Naive thymus-derived CD4-positive, alpha-beta T cell (primary cell): ENCODE results near the gene RPL39L. TPM values are rescaled to one million over a fixed set of nuclear protein-coding genes. Genes with fewer than 3 reads are reported as not detected.

Source experiments
- ATAC-seq: fragments of 150-1000 bp; cut with Tn5 transposase; 2 replicates; pipeline ENCODE4 v1.10.0; 2021; ENCODE audit warnings: mild to moderate bottlenecking, moderate library complexity
- CTCF ChIA-PET: fragments of 350-600 bp; sonication (Branson Sonifier 250); formaldehyde crosslinking; loops from one replicate; lab custom pipeline; 2021; ENCODE audit warnings: antibody characterized with exemption; lab: Charles Lee
- POLR2A ChIA-PET: fragments of 350-600 bp; sonication (Branson Sonifier 250); formaldehyde crosslinking; loops from one replicate; lab custom pipeline; 2021; ENCODE audit warnings: antibody characterized with exemption, inconsistent platforms; lab: Charles Lee
- DNase-seq, 9 donors: peaks; one replicate each; pipeline versions ENCODE4 v3.0.0 to v3.0.0-alpha.2; 2020 to 2022; ENCODE audit warnings: mixed read lengths in 1 of 9
- H3K27ac ChIP-seq: one replicate; pipeline ENCODE4 v1.7.0; 2013; ENCODE audit warnings: mild to moderate bottlenecking, low read depth, low read length, moderate library complexity
- H3K27me3 ChIP-seq, 2 donors: one replicate each; pipeline ENCODE4 v1.7.0; 2013; ENCODE audit warnings: low read length in 2 of 2, mild to moderate bottlenecking in 2 of 2, moderate library complexity in 2 of 2; ENCODE audit not compliant: control insufficient read depth in 2 of 2, insufficient read depth in 2 of 2
- H3K36me3 ChIP-seq, 3 experiments: 1 replicate in 2 of 3; 2 replicates in 1 of 3; pipeline ENCODE4 v1.7.0; 2013; ENCODE audit warnings: low read length in 3 of 3, mild to moderate bottlenecking in 3 of 3, moderate library complexity in 1 of 3; ENCODE audit not compliant: insufficient read depth in 3 of 3, control insufficient read depth in 2 of 3
- H3K4me1 ChIP-seq, 2 donors: one replicate each; pipeline ENCODE4 v1.7.0; 2013; ENCODE audit warnings: low read length in 2 of 2, mild to moderate bottlenecking in 2 of 2, moderate library complexity in 1 of 2; ENCODE audit not compliant: control insufficient read depth in 2 of 2, insufficient read depth in 2 of 2
- H3K4me3 ChIP-seq: 2 replicates; pipeline ENCODE4 v1.7.0; 2013; ENCODE audit warnings: mild to moderate bottlenecking, low read length
- H3K9me3 ChIP-seq, 3 experiments: 1 replicate in 2 of 3; 2 replicates in 1 of 3; pipeline ENCODE4 v1.7.0; 2013; ENCODE audit warnings: low read length in 3 of 3; ENCODE audit not compliant: control insufficient read depth in 2 of 3
- H3K27ac Mint-ChIP-seq, 9 donors: one replicate each; pipeline ENCODE4 v1.8.0; 2020 to 2022; ENCODE audit warnings: mixed read lengths in 9 of 9, mild to moderate bottlenecking in 8 of 9, moderate library complexity in 5 of 9, inconsistent platforms in 2 of 9
- H3K27me3 Mint-ChIP-seq, 5 donors: one replicate each; pipeline ENCODE4 v1.8.0; 2021 to 2022; ENCODE audit warnings: mixed read lengths in 5 of 5, mild to moderate bottlenecking in 1 of 5
- H3K36me3 Mint-ChIP-seq, 5 donors: one replicate each; pipeline ENCODE4 v1.8.0; 2020 to 2022; ENCODE audit warnings: mixed read lengths in 5 of 5, mild to moderate bottlenecking in 3 of 5, inconsistent platforms in 1 of 5
- H3K4me1 Mint-ChIP-seq, 7 donors: one replicate each; pipeline ENCODE4 v1.8.0; 2020 to 2022; ENCODE audit warnings: mixed read lengths in 7 of 7, mild to moderate bottlenecking in 3 of 7, inconsistent platforms in 1 of 7
- H3K4me3 Mint-ChIP-seq, 10 donors: one replicate each; pipeline ENCODE4 v1.8.0; 2020 to 2022; ENCODE audit warnings: mild to moderate bottlenecking in 10 of 10, mixed read lengths in 10 of 10, moderate library complexity in 6 of 10, inconsistent platforms in 2 of 10
- H3K9me3 Mint-ChIP-seq, 11 donors: one replicate each; pipeline ENCODE4 v1.8.0; 2020 to 2022; ENCODE audit warnings: mixed read lengths in 11 of 11, mild to moderate bottlenecking in 4 of 11, inconsistent platforms in 1 of 11, moderate library complexity in 1 of 11
- intact Hi-C, 2 donors: fragments of 100-400 bp; cut with micrococcal nuclease; formaldehyde crosslinking; loops; one replicate each; pipeline ENCODE4 v1.15.1; 2023
- polyA plus RNA-seq, 2 donors: library from polyadenylated mRNA; unstranded; fragments of 300-500 nt; fragmentation: Illumina TruSeq; gene quantifications; one replicate each; pipeline ENCODE4 v1.2.3, GENCODE V29; 2021
- total RNA-seq, 6 experiments: library from RNA in 5 of 6; stranded (reverse) in 5 of 6; gene quantifications; 1 replicate in 5 of 6; 2 replicates in 1 of 6; pipeline ENCODE4 v1.2.3 and lab custom pipeline; 2021 to 2026

Gene RPL39L
- total and polyA plus RNA-seq, 7 experiments from 2014 or later, result 0.81 to 14.0 (median 3.5) TPM; not detected in 1

GRCh38 chr3:187122261-187122660 is 17.0 kb downstream of the RPL39L start:
- ChIA-PET POLR2A (interaction anchor here (1.1 kb wide), 1 partner anchor 8 kb away, joined by 4 read pairs; no protein-coding TSS in a partner anchor), CTCF (interaction anchor here (1.9 to 2.9 kb wide), 3 partner anchors 9 to 17 kb away, joined by 5 to 8 read pairs (median 6); partner anchors contain the start of gene RPL39L)
- H3K27me3 Mint-ChIP-seq, result no peaks in the 10 kb centered on the region
- Histone ChIP-seq H3K4me1 (no peaks in the 10 kb centered on the region), H3K36me3 (no peaks in the 10 kb centered on the region), H3K27me3 (no peaks in the 10 kb centered on the region), H3K9me3 (no peaks in the 10 kb centered on the region), H3K27ac (no peak overlapping the region), H3K4me3 (no peak overlapping the region)
- H3K4me3 Mint-ChIP-seq, result no peak overlapping the region
- intact Hi-C loops, result loop anchor here in 1 of 2 donors (2.0 to 10.0 kb wide), 2 partner anchors 17 to 1627 kb away; partner anchors contain the start of genes RPL39L and TMEM41A
- no peak overlapping the region for H3K27ac Mint-ChIP-seq
- peaks cover 0 to 5% (median 0%) of the 10 kb centered on the region in 7 donors for H3K4me1 Mint-ChIP-seq
- peaks cover 0 to 7% (median 0%) of the 10 kb centered on the region in 11 donors for H3K9me3 Mint-ChIP-seq
- ATAC-seq (no peak), DNase-seq (no peak)
- peaks cover 0 to 18% (median 0%) of the 10 kb centered on the region in 5 donors for H3K36me3 Mint-ChIP-seq

DNA sequence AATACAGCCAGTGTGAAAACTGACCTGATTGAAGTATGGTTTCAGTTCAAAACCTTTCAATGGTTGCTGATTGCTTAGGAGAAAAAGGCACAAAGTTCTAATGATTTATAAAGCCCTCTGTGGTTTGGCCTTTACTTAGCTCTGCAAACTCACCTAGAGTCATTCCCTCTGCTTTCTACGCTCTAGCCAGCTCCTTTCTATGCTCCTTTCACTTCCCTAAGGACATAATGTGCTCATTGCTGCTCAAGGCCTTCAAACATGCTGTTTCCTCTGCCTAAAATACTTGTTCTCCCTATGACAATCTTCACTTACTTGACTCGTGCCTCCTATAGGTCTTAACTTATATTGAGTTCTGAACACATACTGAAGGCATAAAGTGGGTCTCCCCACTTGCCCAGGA is 19.0 kb downstream of the RPL39L start:
- POLR2A ChIA-PET, result interaction anchor here (1.0 to 1.6 kb wide), 2 partner anchors 12 to 19 kb away, joined by 5 to 6 read pairs; partner anchors contain the start of gene RPL39L

GRCh38 chr3:187114511-187114910 is 24.8 kb downstream of the RPL39L start:
- POLR2A ChIA-PET, result interaction anchor here (0.7 kb wide), 1 partner anchor 19 kb away, joined by 4 read pairs; no protein-coding TSS in a partner anchor
- Histone ChIP-seq H3K4me3 (no peak overlapping the region), H3K36me3 (no peaks in the 10 kb centered on the region), H3K27ac (no peak overlapping the region), H3K27me3 (no peaks in the 10 kb centered on the region), H3K4me1 (no peaks in the 10 kb centered on the region), H3K9me3 (no peaks in the 10 kb centered on the region)
- DNase-seq (no peak), ATAC-seq (no peak)
- Mint-ChIP-seq H3K36me3 (no peaks in the 10 kb centered on the region), H3K4me1 (peaks cover 0 to 9% (median 6%) of the 10 kb centered on the region in 7 donors), H3K4me3 (no peak overlapping the region), H3K27ac (no peak overlapping the region), H3K9me3 (no peaks in the 10 kb centered on the region), H3K27me3 (no peaks in the 10 kb centered on the region)
- intact Hi-C loops, result no loop called here
- CTCF ChIA-PET, result interaction anchor here (1.3 to 4.9 kb wide), 9 partner anchors 8 to 265 kb away, joined by 3 to 104 read pairs (median 20); partner anchors contain the start of gene RPL39L

More for the DNA sequence above, 19.0 kb downstream of the RPL39L start:
- no peak for DNase-seq
- no peak for ATAC-seq
- Histone ChIP-seq H3K4me3 (no peak overlapping the region), H3K27me3 (no peaks in the 10 kb centered on the region), H3K36me3 (no peaks in the 10 kb centered on the region), H3K27ac (no peak overlapping the region), H3K9me3 (no peaks in the 10 kb centered on the region), H3K4me1 (no peaks in the 10 kb centered on the region)
- Mint-ChIP-seq H3K27ac (no peak overlapping the region), H3K36me3 (peaks cover 0 to 8% (median 0%) of the 10 kb centered on the region in 5 donors), H3K4me1 (peaks cover 0 to under 1% (median 0%) of the 10 kb centered on the region in 7 donors), H3K4me3 (no peak overlapping the region), H3K9me3 (no peaks in the 10 kb centered on the region), H3K27me3 (no peaks in the 10 kb centered on the region)
- intact Hi-C loops, result loop anchor here in 1 of 2 donors (10.0 kb wide), 1 partner anchor 1626 kb away; the partner anchor contains the start of gene TMEM41A
- CTCF ChIA-PET, result interaction anchor here (1.2 to 1.9 kb wide), 2 partner anchors 19 to 287 kb away, joined by 5 read pairs; partner anchors contain the start of gene RPL39L

GRCh38 chr3:187112934-187113793 is 26.1 kb downstream of the RPL39L start:
- POLR2A ChIA-PET, result interaction anchor here (0.6 to 1.8 kb wide), 8 partner anchors 15 to 264 kb away, joined by 3 to 10 read pairs (median 6); partner anchors contain the start of gene RPL39L
- ATAC-seq, result peak; percentile 70
- DNase-seq, result peak in 6 of 9 donors; percentile 16 to 59 (median 48)

DNA sequence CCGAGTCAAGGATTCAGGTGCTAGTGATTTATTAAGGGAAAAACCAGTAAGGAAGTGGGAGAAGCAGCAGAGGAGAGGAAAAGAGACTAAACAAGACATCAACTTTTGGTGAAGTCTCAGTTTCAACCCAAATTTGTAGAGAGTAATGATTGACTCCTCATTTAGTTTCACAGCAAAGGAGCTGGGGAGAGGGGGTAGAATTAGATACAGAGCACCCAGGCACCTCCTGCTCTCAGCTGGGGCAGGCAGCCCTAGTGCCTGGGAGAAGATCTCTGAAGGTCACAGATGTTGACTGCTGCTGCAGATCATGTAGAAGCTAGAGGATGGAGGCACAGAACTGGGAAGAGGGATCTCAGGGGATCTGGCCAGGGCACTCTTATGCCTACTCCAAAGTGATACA is 29.1 kb downstream of the RPL39L start:
- Mint-ChIP-seq H3K27me3 (no peaks in the 10 kb centered on the region), H3K4me1 (peaks cover 0 to 9% (median 6%) of the 10 kb centered on the region in 7 donors), H3K9me3 (no peaks in the 10 kb centered on the region), H3K36me3 (peaks cover 0 to 2% (median 0%) of the 10 kb centered on the region in 5 donors), H3K4me3 (no peak overlapping the region), H3K27ac (peak overlapping the region in 1 of 9 donors; percentile 17)
- no peaks in the 10 kb centered on the region for H3K36me3 ChIP-seq
- ATAC-seq, result no peak
- no peaks in the 10 kb centered on the region for H3K4me1 ChIP-seq
- no peaks in the 10 kb centered on the region for H3K9me3 ChIP-seq
- ChIA-PET POLR2A (interaction anchor here (1.2 kb wide), 1 partner anchor 261 kb away, joined by 4 read pairs; no protein-coding TSS in a partner anchor), CTCF (interaction anchor here (0.8 to 1.6 kb wide), 5 partner anchors 24 to 261 kb away, joined by 3 to 6 read pairs (median 4); no protein-coding TSS in a partner anchor)
- no peak for DNase-seq
- H3K4me3 ChIP-seq, result no peak overlapping the region
- intact Hi-C loops, result no loop called here
- H3K27ac ChIP-seq, result no peak overlapping the region
- no peaks in the 10 kb centered on the region for H3K27me3 ChIP-seq

More at GRCh38 chr3:187112934-187113793, 26.1 kb downstream of the RPL39L start:
- peaks cover 0 to 9% (median 6%) of the 10 kb centered on the region in 7 donors for H3K4me1 Mint-ChIP-seq
- no peaks in the 10 kb centered on the region for H3K9me3 Mint-ChIP-seq
- H3K4me3 Mint-ChIP-seq, result peak overlapping the region in 1 of 10 donors; percentile 13
- Histone ChIP-seq H3K27ac (no peak overlapping the region), H3K27me3 (no peaks in the 10 kb centered on the region), H3K36me3 (no peaks in the 10 kb centered on the region), H3K4me1 (no peaks in the 10 kb centered on the region), H3K9me3 (no peaks in the 10 kb centered on the region), H3K4me3 (no peak overlapping the region)
- H3K36me3 Mint-ChIP-seq, result no peaks in the 10 kb centered on the region
- CTCF ChIA-PET, result interaction anchor here (0.6 to 4.9 kb wide), 28 partner anchors 9 to 560 kb away, joined by 3 to 104 read pairs (median 6); partner anchors contain the start of gene RPL39L
- H3K27me3 Mint-ChIP-seq, result no peaks in the 10 kb centered on the region
- intact Hi-C loops, result loop anchor here (1.0 kb wide), 5 partner anchors 17 to 264 kb away; partner anchors contain the start of gene RPL39L (in 2 of the 2)
- H3K27ac Mint-ChIP-seq, result no peak overlapping the region

DNA sequence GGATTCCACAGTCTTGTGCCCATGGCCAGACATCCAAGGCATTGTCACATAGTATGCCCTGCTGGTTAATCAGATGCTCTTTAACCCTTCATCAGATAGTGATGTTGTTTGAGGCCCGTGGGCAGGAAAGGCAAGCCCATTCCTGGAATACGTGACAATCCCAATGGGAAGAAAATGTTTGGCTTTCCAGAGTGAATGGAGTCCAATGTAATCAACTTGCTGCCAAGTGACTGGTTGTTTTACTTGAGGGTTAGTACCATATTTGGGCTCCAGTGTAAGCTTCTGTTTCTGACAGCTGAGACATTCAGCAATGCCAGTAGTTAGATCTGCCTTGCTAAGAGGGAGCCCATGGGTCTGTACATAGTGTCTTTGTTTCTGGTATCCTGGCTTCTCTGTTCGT is 31.3 kb downstream of the RPL39L start:
- Mint-ChIP-seq H3K36me3 (peaks cover 0 to 2% (median 0%) of the 10 kb centered on the region in 5 donors), H3K9me3 (no peaks in the 10 kb centered on the region), H3K4me1 (peaks cover under 1 to 9% (median 5%) of the 10 kb centered on the region in 7 donors), H3K27ac (no peak overlapping the region), H3K4me3 (no peak overlapping the region), H3K27me3 (no peaks in the 10 kb centered on the region)
- Histone ChIP-seq H3K27me3 (no peaks in the 10 kb centered on the region), H3K4me3 (no peak overlapping the region), H3K27ac (no peak overlapping the region), H3K36me3 (no peaks in the 10 kb centered on the region), H3K4me1 (peaks cover 0 to 4% of the 10 kb centered on the region in 2 donors), H3K9me3 (no peaks in the 10 kb centered on the region)
- intact Hi-C loops, result no loop called here
- ATAC-seq (no peak), DNase-seq (no peak)
- POLR2A ChIA-PET, result interaction anchor here (2.2 kb wide), 1 partner anchor 325 kb away, joined by 6 read pairs; the partner anchor contains the start of gene EIF4A2
- CTCF ChIA-PET, result interaction anchor here (1.3 to 2.9 kb wide), 2 partner anchors 15 to 259 kb away, joined by 5 to 8 read pairs; no protein-coding TSS in a partner anchor
